Measurements from ENCODE around the gene BRF1.
A peak's percentile ranks its signal among the peaks of the same experiment; 100 is the strongest.

DNA sequence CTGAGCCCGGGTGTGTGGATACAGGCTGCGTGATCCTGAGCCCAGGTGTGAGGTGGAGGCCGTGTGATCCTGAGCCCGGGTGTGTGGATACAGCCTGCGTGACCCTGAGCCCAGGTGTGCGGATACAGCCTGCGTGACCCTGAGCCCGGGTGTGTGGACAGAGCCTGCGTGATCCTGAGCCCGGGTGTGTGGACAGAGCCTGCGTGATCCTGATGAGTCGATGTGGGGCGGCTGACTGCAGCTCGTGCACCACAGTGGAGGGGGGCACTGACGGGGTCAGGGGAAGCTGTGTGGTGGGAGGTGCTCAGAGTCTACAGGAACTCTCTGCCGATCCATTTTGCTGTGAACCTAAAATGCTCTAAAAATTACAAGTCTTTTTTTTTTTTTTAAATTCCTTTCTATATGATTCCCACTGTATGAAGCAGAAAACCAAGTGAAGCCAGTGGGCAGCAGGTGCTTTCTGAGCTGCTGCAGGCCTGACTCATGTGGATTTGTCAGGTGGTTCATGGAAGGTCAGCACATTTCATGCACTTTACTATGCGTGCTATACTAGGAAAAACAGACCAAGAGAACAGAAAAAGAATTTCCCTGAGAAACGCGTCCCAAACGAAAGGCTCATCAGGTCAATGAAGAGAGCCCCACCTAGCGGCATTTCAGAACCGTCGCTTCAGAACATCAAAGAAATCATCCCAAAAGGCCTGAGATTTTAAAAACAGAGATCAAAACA lies 19.3 kb downstream of the BRF1 start:
- TF ChIP-seq, protein P1, sequence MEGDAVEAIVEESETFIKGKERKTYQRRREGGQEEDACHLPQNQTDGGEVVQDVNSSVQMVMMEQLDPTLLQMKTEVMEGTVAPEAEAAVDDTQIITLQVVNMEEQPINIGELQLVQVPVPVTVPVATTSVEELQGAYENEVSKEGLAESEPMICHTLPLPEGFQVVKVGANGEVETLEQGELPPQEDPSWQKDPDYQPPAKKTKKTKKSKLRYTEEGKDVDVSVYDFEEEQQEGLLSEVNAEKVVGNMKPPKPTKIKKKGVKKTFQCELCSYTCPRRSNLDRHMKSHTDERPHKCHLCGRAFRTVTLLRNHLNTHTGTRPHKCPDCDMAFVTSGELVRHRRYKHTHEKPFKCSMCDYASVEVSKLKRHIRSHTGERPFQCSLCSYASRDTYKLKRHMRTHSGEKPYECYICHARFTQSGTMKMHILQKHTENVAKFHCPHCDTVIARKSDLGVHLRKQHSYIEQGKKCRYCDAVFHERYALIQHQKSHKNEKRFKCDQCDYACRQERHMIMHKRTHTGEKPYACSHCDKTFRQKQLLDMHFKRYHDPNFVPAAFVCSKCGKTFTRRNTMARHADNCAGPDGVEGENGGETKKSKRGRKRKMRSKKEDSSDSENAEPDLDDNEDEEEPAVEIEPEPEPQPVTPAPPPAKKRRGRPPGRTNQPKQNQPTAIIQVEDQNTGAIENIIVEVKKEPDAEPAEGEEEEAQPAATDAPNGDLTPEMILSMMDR (conservative IDR thresholded peaks at IDR 0.05), result peak; percentile 86
- no peak for TF ChIP-seq ZFX (IDR thresholded peaks at IDR 0.05)
